B cell (primary cell): ENCODE data around the gene TFF1.

Source experiments
- CTCF ChIP-seq: fragments of 200-600 bp; IDR thresholded peaks from one replicate; pipeline ENCODE4 v1.8.0; 2022; ENCODE audit warnings: antibody characterized with exemption, mild to moderate bottlenecking
- EZH2 ChIP-seq: IDR thresholded peaks from 2 replicates; pipeline ENCODE4 v1.6.1; 2012; ENCODE audit warnings: borderline replicate concordance, low read depth, mild to moderate bottlenecking, moderate library complexity, low read length; ENCODE audit not compliant: insufficient read depth, poor library complexity, severe bottlenecking

DNA sequence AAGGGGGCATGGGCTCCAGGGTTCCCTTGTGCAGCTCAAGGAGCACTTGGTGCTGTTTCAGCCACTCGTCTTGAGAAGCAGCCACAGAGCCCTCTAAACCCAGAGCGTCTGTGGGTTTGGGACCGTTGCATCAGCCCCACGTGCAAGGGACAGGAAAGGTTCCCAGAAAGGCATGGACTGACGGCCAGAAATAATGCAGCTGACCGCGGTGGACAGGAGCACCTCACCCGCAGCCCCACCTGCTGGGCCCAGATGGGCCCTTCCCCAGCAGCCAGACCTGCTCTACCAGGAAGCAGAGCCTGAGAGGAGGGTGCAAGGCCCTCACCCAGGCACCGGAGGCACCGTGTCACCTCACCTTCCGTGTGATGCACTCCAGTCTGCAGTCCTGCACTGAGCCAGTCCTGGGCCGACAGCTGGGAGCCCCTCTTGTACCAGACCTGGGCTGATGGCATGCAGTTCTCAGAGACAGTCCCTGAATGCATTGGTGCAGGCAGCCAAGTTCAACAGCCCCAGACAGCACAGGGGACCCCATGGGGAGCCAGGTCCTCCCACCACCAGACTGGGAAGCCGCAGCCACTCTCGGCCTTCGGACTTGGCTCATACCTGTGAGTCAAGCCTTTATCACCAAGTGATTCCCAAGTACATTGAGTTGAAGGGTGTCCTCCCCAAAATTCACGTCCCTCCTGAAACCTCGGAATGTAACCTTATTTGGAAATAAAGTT lies 46.3 kb downstream of the TFF1 start:
- TF ChIP-seq EZH2: no peak
- TF ChIP-seq CTCF: no peak
